H1 (cell line): ENCODE results near the gene UNC79. TPM values are rescaled to one million over a fixed set of nuclear protein-coding genes. Genes with fewer than 3 reads are reported as not detected.

Experiments used
- HDAC6 ChIP-seq: IDR thresholded peaks from one replicate; pipeline ENCODE4 v1.7.1; 2012; ENCODE audit warnings: low read depth, mild to moderate bottlenecking, inconsistent platforms, low read length, moderate library complexity
- ZNF274 ChIP-seq: IDR thresholded peaks from 2 replicates; pipeline ENCODE4 v1.7.0; 2012; ENCODE audit warnings: low read length, borderline replicate concordance; ENCODE audit errors: extremely low read depth
- polyA plus RNA-seq, 7 experiments: library from polyadenylated mRNA; depleted of rRNA in 3 of 7; stranded (reverse) in 5 of 7; unstranded in 2 of 7; fragments of >200 nt in 5 of 7; fragments of 200-250 nt in 2 of 7; gene quantifications; 1 replicate in 5 of 7; 2 replicates in 1 of 7; 4 replicates in 1 of 7; pipeline versions ENCODE4 v1.2.1 to v1.2.3, GENCODE V29; 2011 to 2013; ENCODE audit warnings: missing spikeins in 2 of 7, mixed read lengths in 2 of 7
- total RNA-seq: library from RNA; stranded (reverse); fragmentation: NEBNext Ultra II Directional; extraction: Animal tissue kit (Norgen Biotek cat#: 25700); gene quantifications from 2 replicates; pipeline ENCODE4 v1.2.1, GENCODE V29; 2021

UNC79 gene
- total and polyA plus RNA-seq, 2 of the 8 experiments (the other 6 are each of a cell fraction or from before 2014, with no cell fraction given): 1.8 to 2.3 TPM

DNA sequence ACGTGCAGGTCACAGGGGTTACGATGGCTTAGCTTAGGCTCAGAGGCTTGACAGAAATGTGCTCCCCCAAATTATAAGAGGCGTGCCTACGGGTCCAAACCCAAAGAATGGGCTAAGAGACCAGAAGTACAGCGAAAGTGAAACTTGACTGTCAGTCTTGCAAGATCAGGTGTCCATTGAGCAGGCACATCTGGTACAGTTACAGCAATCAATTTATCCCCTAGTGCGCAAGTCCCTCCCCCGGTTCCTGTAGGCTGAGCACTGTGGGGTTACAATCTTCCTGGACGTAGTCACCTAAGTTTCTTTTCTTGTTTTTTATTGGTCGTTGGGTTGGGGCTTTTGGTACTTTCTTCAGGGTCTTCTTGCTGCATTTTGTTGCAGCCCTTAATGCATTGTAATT is 134.2 kb downstream of the UNC79 start (continued):
- TF ChIP-seq ZNF274 (no peak), HDAC6 (no peak)
- TF ChIP-seq, all 59 proteins: peak for 0
